Measurements from ENCODE around the gene MPZL3. TPM values are rescaled to one million over a fixed set of nuclear protein-coding genes. Genes with fewer than 3 reads are reported as not detected.

Gene MPZL3
- total RNA-seq, 1 experiment from 2014 or later = 0.72 TPM

DNA sequence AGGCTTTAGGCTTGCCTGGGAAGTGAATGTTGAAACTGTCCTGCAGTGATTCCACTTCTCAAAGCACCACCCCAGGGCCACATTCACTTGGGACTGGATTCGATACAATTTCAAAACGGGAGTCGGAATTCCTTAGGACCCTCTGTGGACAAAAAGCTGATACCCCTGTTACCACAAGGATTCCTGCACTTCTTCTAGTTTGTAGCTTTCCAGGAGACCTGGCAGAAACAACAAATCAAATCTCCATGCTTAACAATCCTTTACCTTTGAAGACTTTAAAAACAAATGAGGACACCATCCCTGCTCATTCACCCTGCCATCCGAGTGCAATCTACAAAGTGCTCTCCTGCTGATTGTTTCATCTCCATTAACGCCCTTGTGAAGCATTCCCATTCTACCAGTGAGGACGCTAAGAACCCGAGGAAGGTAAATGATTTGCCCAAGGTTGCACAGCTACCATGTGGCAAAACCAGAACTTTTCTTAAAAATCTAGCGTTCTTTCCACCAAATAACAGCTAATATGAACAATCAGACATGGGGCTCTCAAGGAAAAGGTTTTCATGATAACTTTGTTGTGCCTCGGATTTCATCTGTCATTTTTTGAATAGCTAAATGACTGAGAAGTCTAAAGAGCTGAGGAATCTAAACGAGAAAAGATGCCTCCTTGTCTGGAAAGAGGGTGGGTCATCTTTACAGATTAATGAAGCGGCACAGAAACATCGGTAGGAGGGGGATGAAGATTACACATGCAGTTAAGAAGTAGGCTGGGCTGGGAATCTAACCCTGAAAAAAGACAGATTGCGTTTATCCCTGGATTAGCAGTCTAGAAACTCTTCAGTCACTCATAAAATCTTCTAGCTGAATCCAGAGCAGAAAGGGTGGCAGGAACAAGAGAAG lies 12.7 kb upstream of the MPZL3 start:
- DNase-seq (ENCODE audit: low read depth) = no peak

DNA sequence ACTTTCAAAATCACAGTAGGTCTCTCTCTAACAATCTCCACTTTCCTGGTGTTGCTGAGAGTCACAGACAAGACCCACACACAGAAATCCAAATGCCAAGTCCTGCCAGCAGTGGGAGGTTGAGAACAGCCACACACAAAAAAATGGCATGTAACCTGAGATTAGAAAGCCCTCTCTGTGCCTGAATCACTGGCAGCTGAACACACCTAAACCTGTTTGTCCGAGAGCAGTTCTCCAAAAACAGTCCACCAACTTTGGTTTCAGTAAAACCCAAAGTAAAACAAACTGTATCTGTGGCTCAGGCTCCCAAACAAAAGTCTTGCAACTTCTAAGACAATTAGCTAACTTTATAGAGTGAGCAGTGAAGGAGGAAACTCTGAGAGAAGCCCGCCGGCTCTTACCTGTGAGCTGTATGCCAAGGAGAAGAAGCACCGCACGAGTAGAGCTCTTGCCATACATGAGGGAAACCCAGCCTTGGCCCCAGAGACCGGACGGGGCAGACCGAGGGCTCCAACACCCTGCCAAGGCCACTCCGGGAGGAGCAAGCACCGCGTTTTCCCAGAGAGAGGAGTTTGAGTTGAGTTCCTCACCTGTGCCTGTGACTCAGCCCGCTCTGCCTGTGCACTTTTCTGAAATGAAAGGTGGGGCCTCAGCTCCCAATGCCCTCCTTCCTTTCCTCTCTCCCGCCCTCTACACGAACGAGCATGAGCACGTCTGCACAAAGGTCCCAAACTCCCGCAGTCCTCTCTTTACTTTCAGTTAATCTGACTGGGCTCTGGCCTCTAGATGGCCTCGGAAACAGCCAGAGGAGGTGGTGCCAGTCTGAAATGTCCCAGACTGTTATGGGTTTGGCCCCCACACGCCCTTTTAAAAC lies 11.8 kb upstream of the MPZL3 start, which contains the start of gene MPZL2:
TSS of gene MPZL2 (minus strand) at position 603 of the 874 bp plus-strand sequence. CDS start at position 459, 144 bp downstream.
- DNase-seq (ENCODE audit: low read depth) = peak; percentile 25

- no peak for DNase-seq (ENCODE audit: low read depth)
Observed at GRCh38 chr11:118263112-118263511, 10.9 kb upstream of the MPZL3 start.

DNA sequence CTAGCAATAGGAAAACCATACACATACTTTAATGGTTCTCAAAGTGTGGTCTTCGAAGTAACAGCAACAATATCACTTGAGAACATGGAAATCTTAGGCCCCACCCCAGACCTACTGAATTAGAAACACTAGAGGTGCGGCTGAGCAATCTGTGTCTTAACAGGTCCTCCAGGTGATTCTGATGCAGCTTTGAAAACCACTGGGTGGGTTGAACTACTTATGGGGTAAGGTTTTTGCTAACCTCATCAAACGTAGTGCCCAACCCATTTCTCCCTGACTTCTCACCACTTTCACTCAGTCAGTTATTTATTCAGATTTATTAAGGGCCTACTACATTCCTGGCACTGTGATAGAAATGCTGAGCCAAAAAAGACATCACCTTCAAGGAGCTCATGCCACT lies 8.2 kb upstream of the MPZL3 start:
- no peak for DNase-seq (ENCODE audit: low read depth)

GRCh38 chr11:118259138-118259537 lies 7.0 kb upstream of the MPZL3 start:
- no peak for DNase-seq (ENCODE audit: low read depth)

- no peak for DNase-seq (ENCODE audit: low read depth)
Observed at GRCh38 chr11:118258410-118258809, 6.2 kb upstream of the MPZL3 start.

GRCh38 chr11:118252688-118253087 lies 523 bp upstream of the MPZL3 start:
- DNase-seq (ENCODE audit: low read depth) = no peak

GRCh38 chr11:118247041-118247440 lies 5.1 kb downstream of the MPZL3 start:
- DNase-seq (ENCODE audit: low read depth) = no peak

DNA sequence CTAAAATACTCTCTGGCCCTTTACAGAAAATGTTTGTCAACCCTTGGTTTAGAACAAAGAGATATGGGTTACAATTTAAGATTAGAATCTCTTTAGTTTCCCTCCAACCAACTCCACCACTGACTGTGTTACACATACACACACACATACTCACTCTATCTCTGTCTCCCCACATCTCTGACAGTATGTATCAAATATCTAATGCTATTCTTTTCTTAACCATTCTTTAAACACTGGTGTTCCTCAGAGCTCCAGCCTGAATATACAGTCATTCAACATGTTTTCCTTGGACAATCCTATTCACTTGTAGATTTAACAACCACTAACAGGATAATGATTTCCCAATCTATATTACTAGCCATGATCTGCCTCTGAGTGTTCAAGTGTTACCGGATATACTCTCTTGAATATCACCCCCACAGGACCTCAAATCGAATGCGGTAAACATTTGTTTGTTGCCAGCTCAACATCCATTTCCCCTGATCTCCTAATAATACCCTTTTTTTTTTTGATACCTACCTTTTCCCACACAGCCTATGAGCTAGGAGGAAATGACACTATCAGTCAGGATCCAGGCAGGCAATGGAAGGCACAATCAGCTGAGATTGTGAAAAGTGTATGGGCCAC lies 6.1 kb downstream of the MPZL3 start:
- no peak for DNase-seq (ENCODE audit: low read depth)

DNA sequence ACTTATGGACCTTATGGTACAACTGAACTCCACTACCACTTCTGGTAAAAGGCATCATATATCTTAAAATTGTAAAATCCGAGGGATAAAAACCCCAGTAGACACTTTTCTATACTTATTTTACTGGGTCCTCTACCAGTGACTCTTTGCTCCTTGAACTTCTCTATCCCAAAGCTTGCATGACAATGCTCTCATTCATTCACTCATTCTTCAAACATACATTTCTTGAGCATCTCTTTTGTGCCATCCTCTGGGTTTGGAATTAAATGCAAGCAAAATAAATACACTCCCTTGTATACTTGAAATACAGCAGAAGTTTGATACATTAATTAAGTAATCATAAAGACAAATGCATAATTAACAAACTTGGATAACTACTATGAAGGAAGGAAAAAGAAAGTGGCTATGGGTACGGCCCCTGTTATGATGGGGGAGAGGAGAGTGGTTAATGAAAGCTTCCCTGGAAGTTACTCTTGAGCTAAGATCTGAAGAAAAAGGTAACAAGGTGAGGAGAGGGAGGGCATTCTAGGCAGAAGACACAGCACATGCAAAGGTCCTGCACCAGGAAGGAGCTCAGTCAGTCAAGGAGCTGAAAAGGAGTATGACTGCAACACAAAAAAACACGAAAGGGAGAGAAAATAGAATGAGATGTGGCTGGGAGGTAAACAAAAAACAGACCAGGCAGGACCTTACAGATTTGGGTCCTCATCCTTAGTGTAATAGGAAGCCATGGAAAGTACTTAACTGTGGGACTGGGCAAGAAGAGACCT lies 8.0 kb downstream of the MPZL3 start:
- DNase-seq (ENCODE audit: low read depth) = no peak

DNA sequence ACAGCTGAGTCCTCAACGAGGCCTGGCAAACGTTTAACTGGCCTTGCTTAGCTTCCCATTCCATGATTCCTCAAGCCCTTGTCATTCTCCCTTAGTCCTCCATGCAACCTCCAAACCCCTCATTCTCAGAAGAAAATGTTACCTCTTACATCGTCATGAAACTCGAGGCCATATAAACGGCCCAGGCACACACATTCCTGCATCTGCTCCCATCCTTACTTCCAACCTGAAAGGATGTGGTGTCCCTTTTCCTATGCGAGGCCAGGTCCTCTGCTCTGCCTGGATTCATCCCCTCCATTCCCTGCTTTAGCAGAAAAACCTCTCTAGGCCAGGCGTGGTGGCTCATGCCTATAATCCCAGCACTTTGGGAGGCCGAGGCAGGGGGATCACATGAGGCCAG lies 9.0 kb downstream of the MPZL3 start:
- DNase-seq (ENCODE audit: low read depth) = no peak

- DNase-seq (ENCODE audit: low read depth) = no peak
Observed at GRCh38 chr11:118241764-118242098, 10.4 kb downstream of the MPZL3 start.

GRCh38 chr11:118240999-118241763 lies 11.0 kb downstream of the MPZL3 start:
- peak; percentile 37 for DNase-seq (ENCODE audit: low read depth)

- DNase-seq (ENCODE audit: low read depth) = no peak
Observed at GRCh38 chr11:118239509-118240205, 12.5 kb downstream of the MPZL3 start.

DNA sequence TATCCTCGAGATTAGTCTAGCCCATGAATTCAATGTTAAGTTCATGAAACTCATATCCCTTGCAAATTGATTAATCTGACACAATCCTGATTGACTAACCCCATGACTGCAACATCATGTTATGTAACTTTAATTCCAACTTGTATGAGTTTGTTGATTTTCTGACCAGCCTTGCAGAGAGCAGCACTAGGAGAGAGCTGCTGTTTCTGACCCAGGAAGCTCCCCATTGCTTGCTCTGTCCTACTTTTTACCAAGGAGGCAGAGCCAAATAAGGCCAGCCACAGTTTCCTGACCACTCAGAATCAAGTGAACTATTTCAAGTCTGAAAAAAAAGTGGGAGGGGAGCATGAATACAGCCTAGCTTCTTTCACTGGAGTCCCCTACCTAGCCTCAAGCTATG lies 13.2 kb downstream of the MPZL3 start:
- no peak for DNase-seq (ENCODE audit: low read depth)

- no peak for DNase-seq (ENCODE audit: low read depth)
Observed at GRCh38 chr11:118238421-118238820, 13.7 kb downstream of the MPZL3 start.

- no peak for DNase-seq (ENCODE audit: low read depth)
Observed at GRCh38 chr11:118236170-118236569, 16.0 kb downstream of the MPZL3 start.

DNA sequence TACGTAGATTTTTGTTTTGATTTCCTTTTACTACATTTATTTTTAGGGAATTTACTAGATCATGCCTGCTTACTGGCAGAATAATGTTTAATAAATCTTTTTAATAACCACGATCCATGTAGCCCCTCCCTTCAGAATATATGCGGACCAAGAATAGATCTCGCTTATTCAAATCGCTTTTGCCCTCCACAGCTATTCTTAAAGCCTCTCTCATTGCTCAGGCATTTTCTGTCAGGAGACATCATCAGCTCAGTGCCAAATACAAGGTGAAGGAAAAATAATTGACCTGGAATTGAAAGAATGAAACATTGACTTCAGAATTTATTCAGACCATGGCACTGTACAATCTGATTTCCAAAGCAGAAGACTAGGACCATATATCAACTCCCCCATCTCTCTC lies 17.3 kb downstream of the MPZL3 start:
- DNase-seq (ENCODE audit: low read depth) = no peak

DNA sequence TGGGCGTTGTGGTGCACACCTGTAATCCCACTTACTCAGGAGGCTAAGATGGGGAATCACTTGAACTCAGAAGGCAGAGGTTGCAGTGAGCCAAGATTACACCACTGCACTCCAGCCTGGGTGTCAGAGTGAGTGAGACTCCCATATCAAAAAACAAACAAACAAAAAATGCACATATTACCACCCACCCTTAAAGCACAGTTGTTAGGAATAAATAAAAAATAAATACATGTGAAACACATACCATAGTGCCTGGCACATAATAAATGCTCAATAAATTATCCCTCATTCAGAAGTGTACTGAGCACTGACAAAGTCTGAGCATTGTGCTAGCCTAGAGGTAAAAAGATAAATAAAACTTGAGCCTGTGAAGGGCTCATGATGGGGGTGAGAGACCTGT lies 18.3 kb downstream of the MPZL3 start:
- DNase-seq (ENCODE audit: low read depth) = no peak

- DNase-seq (ENCODE audit: low read depth) = no peak
Observed at GRCh38 chr11:118233377-118233776, 18.8 kb downstream of the MPZL3 start.

Measured in RPMI7951 (cell line).